Esophagus (tissue), 2 donors: ENCODE data around the gene APBB2. TPM values are rescaled to one million over a fixed set of nuclear protein-coding genes. Genes with fewer than 3 reads are reported as not detected.

Experiments used
- H3K27ac ChIP-seq, 2 donors: one replicate each; pipeline ENCODE4 v1.5.1; 2013; ENCODE audit warnings: low read depth in 2 of 2, mild to moderate bottlenecking in 2 of 2, inconsistent platforms in 1 of 2, low read length in 1 of 2, moderate library complexity in 1 of 2
- H3K27me3 ChIP-seq, 2 donors: one replicate each; pipeline ENCODE4 v1.6.1; 2013; ENCODE audit warnings: low read length in 2 of 2, control low read depth in 1 of 2, mild to moderate bottlenecking in 1 of 2; ENCODE audit not compliant: insufficient read depth in 2 of 2, control insufficient read depth in 1 of 2
- H3K36me3 ChIP-seq, 2 donors: one replicate each; pipeline ENCODE4 v1.6.1; 2013; ENCODE audit warnings: low read length in 1 of 2; ENCODE audit not compliant: control insufficient read depth in 2 of 2, insufficient read depth in 2 of 2
- H3K4me1 ChIP-seq, 2 donors: one replicate each; pipeline ENCODE4 v1.6.1; 2013; ENCODE audit warnings: low read length in 1 of 2; ENCODE audit not compliant: control insufficient read depth in 2 of 2, insufficient read depth in 2 of 2
- H3K4me3 ChIP-seq, 2 donors: one replicate each; pipeline ENCODE4 v1.5.1; 2013; ENCODE audit warnings: low read length in 2 of 2, mild to moderate bottlenecking in 2 of 2, low read depth in 1 of 2, moderate library complexity in 1 of 2
- H3K9me3 ChIP-seq, 2 donors: one replicate each; pipeline ENCODE4 v1.6.1; 2013; ENCODE audit warnings: mild to moderate bottlenecking in 2 of 2, low read depth in 1 of 2, low read length in 1 of 2, moderate library complexity in 1 of 2; ENCODE audit not compliant: control insufficient read depth in 2 of 2, insufficient read depth in 1 of 2
- WGBS, 2 donors: extraction: QIAGEN DNeasy Blood & Tissue Kit; methylation state at CpG; one replicate each; pipeline ENCODE4 v1.1.7; 2013; 5-methylcytosine and 5-hydroxymethylcytosine counted together
- polyA plus RNA-seq, 2 donors: library from polyadenylated mRNA; stranded (reverse); fragments of 200-250 nt; gene quantifications; one replicate each; pipeline ENCODE4 v1.2.3, GENCODE V29; 2013
- donor health status: healthy with polysubstance abuse.
- donor health status: Bipolar disorder and iron deficiency.

Gene APBB2
- polyA plus RNA-seq, 2 donors = 3.0 to 4.0 TPM

DNA sequence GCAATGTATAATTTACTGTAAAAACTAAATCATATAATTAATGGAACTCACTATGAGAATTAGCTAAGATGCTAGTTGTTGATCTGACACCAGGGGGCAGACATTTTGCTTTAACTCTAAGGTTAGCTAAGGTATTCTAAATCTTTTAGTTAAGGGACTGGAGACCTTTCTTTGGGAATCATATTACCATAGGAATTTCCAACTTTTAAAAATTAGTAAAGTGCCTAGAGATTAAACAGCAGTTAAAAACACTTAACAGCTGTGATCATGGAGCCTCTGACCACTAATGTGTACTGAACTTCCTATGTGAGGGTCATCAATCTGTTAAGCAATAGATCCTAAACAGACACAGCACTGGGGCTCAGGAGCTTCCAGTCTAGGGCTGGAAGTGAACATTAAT, 238.0 kb downstream of the APBB2 start:
- no peak overlapping the region for H3K4me3 ChIP-seq
- no peaks in the 10 kb centered on the region for H3K4me1 ChIP-seq
- H3K9me3 ChIP-seq = no peaks in the 10 kb centered on the region
- no peaks in the 10 kb centered on the region for H3K27me3 ChIP-seq
- H3K36me3 ChIP-seq = no peaks in the 10 kb centered on the region
- H3K27ac ChIP-seq = no peak overlapping the region

DNA sequence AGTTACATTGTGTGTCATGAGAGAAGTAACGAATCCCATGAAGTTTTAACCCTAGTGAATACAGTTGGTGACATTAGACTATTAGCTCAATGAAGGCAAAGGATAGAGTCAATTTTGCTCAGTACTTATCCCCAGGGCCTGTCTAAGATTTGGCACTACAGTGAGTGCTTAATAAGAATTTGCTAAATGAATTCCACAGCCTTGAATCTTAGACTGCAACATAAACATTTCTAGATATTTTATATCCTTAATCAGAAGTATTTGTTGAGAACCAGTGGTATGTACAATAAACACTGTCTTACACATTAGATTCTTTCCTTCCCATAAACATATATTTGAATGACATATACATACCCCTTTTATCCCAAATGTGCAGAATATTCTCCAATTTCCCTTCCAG, 241.6 kb downstream of the APBB2 start:
- Histone ChIP-seq H3K4me3 (no peak overlapping the region), H3K27me3 (no peaks in the 10 kb centered on the region), H3K27ac (no peak overlapping the region), H3K9me3 (no peaks in the 10 kb centered on the region), H3K4me1 (no peaks in the 10 kb centered on the region), H3K36me3 (no peaks in the 10 kb centered on the region)
- WGBS, 2 donors = 91 to 94% methylated on average over 1 of the region's 1 CpG

DNA sequence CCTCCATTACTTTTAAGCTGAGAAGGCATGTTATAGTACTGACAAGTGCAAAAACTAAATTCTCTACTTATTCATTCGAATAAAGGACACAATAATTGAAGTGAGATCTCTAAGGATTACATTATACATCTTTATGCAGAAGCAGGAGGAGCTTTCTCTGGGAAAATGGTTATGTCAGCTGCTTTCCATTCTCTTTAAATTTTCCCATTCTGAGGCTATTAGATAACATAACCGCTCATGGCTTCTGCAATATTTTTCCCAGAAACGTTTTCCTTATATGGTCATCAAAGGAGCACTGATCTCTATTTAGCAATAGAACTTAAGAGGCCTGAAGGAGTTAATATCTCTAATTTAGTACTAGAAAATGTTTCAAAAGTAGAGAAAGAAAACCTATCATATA, 243.0 kb downstream of the APBB2 start:
- Histone ChIP-seq H3K4me3 (no peak overlapping the region), H3K27ac (no peak overlapping the region), H3K4me1 (no peaks in the 10 kb centered on the region), H3K27me3 (no peaks in the 10 kb centered on the region), H3K9me3 (no peaks in the 10 kb centered on the region), H3K36me3 (no peaks in the 10 kb centered on the region)
- 82 to 87% methylated on average over 3 of the region's 3 CpGs for WGBS, 2 donors

DNA sequence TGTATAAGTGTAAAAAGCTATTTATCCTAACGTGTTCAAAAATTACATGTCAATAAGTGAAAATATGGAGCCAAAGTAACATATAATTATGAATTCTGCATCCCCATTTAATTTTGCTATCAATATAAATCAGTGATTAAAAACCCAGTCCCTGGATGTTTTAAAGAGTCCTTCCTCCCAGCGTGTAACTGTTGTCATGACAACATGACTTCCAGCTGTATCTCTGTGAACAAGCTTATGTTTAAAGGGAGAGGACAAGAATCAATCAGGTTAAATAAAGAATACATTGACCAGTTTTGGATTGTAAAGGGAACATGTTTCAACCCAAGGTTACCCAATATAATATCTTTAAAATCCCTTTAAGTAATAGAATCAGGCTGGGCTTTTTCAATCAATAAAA, 244.8 kb downstream of the APBB2 start:
- 68 to 72% methylated on average over 2 of the region's 2 CpGs for WGBS, 2 donors
- H3K27me3 ChIP-seq = no peaks in the 10 kb centered on the region

DNA sequence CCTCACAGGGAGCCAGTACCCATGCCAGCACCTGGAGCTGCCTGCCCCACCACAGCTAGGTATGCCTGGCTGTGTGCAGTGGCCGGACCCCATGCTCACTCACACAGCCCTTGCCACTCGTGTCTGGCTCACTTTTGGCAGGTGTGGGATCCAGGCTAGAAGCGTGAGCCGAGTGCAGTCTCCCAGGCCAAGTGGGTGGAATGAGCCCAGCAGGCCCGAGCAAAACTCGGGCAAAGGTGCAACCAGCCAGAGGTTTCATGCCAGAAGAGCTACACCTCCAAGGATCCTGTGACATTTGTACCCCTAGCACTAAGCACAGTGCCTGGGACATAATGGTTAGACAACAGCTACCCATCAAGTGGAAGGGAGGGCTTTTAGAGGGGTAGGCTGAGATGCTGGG, 246.8 kb downstream of the APBB2 start:
- H3K4me1 ChIP-seq = no peaks in the 10 kb centered on the region
- H3K4me3 ChIP-seq = no peak overlapping the region
- H3K27me3 ChIP-seq = no peaks in the 10 kb centered on the region
- 84 to 88% methylated on average over 6 of the region's 6 CpGs for whole genome bisulfite sequencing, 2 donors
- no peaks in the 10 kb centered on the region for H3K36me3 ChIP-seq
- no peaks in the 10 kb centered on the region for H3K9me3 ChIP-seq
- H3K27ac ChIP-seq = peak overlapping the region in 1 of 2 donors; percentile 35

More for the DNA sequence above, 244.8 kb downstream of the APBB2 start:
- Histone ChIP-seq H3K4me1 (no peaks in the 10 kb centered on the region), H3K4me3 (no peak overlapping the region), H3K9me3 (no peaks in the 10 kb centered on the region), H3K36me3 (no peaks in the 10 kb centered on the region), H3K27ac (no peak overlapping the region)

DNA sequence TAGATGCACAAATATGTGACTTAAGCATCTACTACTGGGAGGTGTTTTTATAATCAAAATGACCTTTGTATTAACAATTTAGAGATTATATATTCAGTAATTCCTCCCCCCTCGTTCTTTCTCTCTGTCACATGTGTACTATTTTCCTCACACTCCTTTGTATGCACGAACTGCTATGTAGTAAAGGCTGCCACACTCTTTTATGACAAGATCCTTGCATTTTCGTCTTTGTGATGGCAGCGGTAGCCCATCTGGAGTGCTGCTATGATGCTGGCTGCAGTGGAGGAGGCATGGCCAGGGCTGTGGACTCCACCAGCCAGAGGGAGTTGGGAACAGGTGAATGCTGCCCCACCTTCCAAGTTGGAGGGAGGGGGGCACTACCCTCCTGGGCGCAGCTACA, 248.3 kb downstream of the APBB2 start:
- no peaks in the 10 kb centered on the region for H3K36me3 ChIP-seq
- no peak overlapping the region for H3K27ac ChIP-seq
- no peaks in the 10 kb centered on the region for H3K9me3 ChIP-seq
- no peaks in the 10 kb centered on the region for H3K27me3 ChIP-seq
- H3K4me1 ChIP-seq = no peaks in the 10 kb centered on the region
- no peak overlapping the region for H3K4me3 ChIP-seq
- WGBS, 2 donors = 83% methylated on average over 5 of the region's 5 CpGs

DNA sequence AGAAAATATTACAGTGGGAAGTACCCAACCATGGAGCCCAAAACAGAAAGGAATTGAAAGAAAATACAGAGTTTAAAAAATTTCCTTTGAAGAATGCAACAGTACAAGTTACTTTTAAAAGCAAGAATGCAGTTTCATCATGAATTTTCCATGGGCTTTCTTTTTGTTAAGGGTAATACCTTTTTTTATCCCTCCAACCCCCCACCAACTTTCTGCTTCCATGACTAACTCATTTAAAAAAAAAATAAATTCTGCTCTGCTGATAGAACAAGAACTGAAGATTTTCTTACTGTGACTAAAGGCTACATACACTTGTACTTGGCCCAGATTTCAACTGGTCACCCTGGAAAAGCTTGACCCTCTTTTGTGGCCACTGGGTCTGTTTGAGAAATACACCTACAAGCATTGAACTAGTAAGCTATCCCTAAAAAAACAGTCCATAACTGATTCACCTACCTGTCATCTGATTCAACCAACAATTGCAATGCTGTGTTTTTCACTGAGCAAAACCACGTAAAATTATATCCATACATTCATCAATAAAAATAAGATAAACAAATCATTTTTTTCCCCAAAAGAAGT, 250.4 kb downstream of the APBB2 start:
- no peak overlapping the region for H3K4me3 ChIP-seq
- no peaks in the 10 kb centered on the region for H3K4me1 ChIP-seq
- H3K36me3 ChIP-seq = no peaks in the 10 kb centered on the region
- no peaks in the 10 kb centered on the region for H3K27me3 ChIP-seq
- H3K27ac ChIP-seq = no peak overlapping the region
- no peaks in the 10 kb centered on the region for H3K9me3 ChIP-seq
- WGBS, 2 donors = 91 to 97% methylated on average over 1 of the region's 1 CpG

DNA sequence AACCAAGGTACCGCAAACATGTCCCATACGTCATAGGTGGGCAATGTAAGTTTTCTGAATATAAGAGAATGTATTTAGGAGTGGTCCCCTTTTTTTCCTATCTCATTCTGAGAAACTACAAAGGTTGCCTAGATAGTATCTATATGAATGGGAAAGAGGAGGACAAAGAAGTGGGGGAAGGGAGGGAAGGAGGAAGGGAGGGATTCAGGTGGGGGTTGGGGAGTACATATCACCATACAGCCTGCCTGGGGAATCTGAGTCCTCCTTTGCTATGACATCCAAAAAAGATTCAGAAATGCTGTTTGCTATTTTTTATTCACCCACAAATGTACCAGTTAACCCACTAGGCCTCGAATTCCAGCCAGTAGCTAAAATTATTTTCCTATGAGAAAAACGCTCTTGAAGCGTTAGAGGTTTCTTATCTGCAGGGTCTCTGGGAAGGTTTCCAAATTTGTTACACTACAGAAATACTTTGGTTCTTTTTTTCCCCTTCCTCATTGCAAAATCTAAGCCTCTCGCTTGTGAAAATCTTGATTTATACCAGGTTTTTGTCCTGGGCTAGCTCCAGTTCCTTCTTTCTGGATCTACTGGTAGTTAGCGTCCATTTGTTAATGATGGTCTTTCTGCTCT, 251.7 kb downstream of the APBB2 start:
- no peaks in the 10 kb centered on the region for H3K9me3 ChIP-seq
- 85 to 87% methylated on average over 7 of the region's 7 CpGs for WGBS, 2 donors

DNA sequence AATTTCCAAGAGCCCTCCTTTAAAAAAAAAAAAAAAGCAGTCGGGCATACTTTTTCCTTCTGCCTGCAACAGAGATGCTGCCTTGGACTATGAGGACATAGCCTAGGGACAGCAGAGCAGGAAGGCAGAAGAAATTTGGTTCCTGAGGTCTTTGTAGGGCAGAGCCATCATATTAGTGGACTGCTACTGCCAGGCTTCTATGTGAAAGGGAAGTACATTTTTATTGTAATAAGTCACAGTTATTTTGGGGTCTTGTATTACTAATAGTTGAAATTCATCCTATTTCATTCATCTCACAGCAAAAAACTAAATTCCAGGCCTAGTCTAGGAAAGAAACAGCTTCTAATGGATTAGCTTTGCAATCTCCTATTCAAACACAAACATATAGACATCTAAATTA, 253.4 kb downstream of the APBB2 start:
- Histone ChIP-seq H3K9me3 (no peaks in the 10 kb centered on the region), H3K27me3 (no peaks in the 10 kb centered on the region), H3K27ac (no peak overlapping the region), H3K4me3 (no peak overlapping the region), H3K36me3 (no peaks in the 10 kb centered on the region), H3K4me1 (no peaks in the 10 kb centered on the region)
- WGBS, 2 donors = 91 to 98% methylated on average over 1 of the region's 1 CpG

More for the DNA sequence above, 251.7 kb downstream of the APBB2 start:
- Histone ChIP-seq H3K4me3 (no peak overlapping the region), H3K4me1 (no peaks in the 10 kb centered on the region), H3K36me3 (no peaks in the 10 kb centered on the region), H3K27ac (no peak overlapping the region), H3K27me3 (no peaks in the 10 kb centered on the region)

DNA sequence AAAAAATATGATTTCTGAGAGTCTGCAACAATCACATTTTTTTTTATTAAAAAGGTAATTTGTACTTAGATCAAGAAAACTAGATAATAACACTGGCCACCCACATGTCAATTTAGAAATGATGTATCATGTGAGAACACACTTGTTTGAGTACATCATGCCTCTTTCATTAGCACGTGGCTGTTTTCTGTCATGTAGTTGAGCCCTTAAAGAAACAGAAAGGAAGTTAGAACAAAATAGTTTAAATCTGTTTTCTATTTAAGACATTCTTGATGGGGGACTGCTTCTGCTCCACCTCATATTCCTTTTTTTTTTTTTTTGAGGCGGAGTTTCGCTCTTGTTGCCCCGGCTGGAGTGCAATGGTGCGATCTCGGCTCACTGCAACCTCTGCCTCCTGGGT, 257.1 kb downstream of the APBB2 start:
- H3K27me3 ChIP-seq = no peaks in the 10 kb centered on the region
- no peak overlapping the region for H3K4me3 ChIP-seq
- WGBS, 2 donors = 90 to 96% methylated on average over 6 of the region's 6 CpGs
- peaks cover 0 to 2% of the 10 kb centered on the region in 2 donors for H3K4me1 ChIP-seq
- no peaks in the 10 kb centered on the region for H3K36me3 ChIP-seq
- H3K9me3 ChIP-seq = no peaks in the 10 kb centered on the region
- H3K27ac ChIP-seq = no peak overlapping the region
